Trophoblast cell (in vitro differentiated cells and primary cell): ENCODE results near the gene EFCAB9.

Source experiments
- DNase-seq, 2 donors: peaks; one replicate each; pipeline ENCODE4 v3.0.0-alpha.2; 2016
- H2AFZ ChIP-seq: 2 replicates; pipeline ENCODE4 v1.6.1; 2013; ENCODE audit warnings: low read length, moderate library complexity, mild to moderate bottlenecking; ENCODE audit not compliant: insufficient read depth, poor library complexity
- H2AK5ac ChIP-seq: 2 replicates; pipeline ENCODE4 v1.6.1; 2013; ENCODE audit warnings: mild to moderate bottlenecking, low read length
- H2BK120ac ChIP-seq: 2 replicates; pipeline ENCODE4 v1.6.1; 2013; ENCODE audit warnings: low read length, mild to moderate bottlenecking, moderate library complexity; ENCODE audit not compliant: insufficient read depth, poor library complexity
- H2BK12ac ChIP-seq: 2 replicates; pipeline ENCODE4 v1.6.1; 2013; ENCODE audit warnings: mild to moderate bottlenecking, low read length, moderate library complexity
- H2BK5ac ChIP-seq: 2 replicates; pipeline ENCODE4 v1.6.1; 2013; ENCODE audit warnings: low read length, low read depth, moderate library complexity, mild to moderate bottlenecking; ENCODE audit not compliant: poor library complexity
- H3K14ac ChIP-seq: 2 replicates; pipeline ENCODE4 v1.6.1; 2013; ENCODE audit warnings: mild to moderate bottlenecking, low read length
- H3K18ac ChIP-seq: 2 replicates; pipeline ENCODE4 v1.6.1; 2013; ENCODE audit warnings: mild to moderate bottlenecking, low read length
- H3K23ac ChIP-seq: 2 replicates; pipeline ENCODE4 v1.6.1; 2013; ENCODE audit warnings: low read length
- H3K27ac ChIP-seq: 2 replicates; pipeline ENCODE4 v1.5.1; 2013; ENCODE audit warnings: low read depth, mild to moderate bottlenecking, inconsistent platforms, low read length, moderate library complexity
- H3K27me3 ChIP-seq: 2 replicates; pipeline ENCODE4 v1.6.1; 2013; ENCODE audit warnings: inconsistent platforms, mild to moderate bottlenecking, low read length, moderate library complexity; ENCODE audit not compliant: insufficient read depth
- H3K36me3 ChIP-seq, 2 experiments: 1 replicate in 1 of 2; 2 replicates in 1 of 2; pipeline ENCODE4 v1.6.1; 2013; ENCODE audit warnings: low read length in 2 of 2, mild to moderate bottlenecking in 2 of 2, moderate library complexity in 1 of 2; ENCODE audit not compliant: insufficient read depth in 2 of 2, control insufficient read depth in 1 of 2
- H3K4ac ChIP-seq: 2 replicates; pipeline ENCODE4 v1.6.1; 2013; ENCODE audit warnings: low read depth, mild to moderate bottlenecking, low read length, moderate library complexity
- H3K4me1 ChIP-seq, 2 experiments: 1 replicate in 1 of 2; 2 replicates in 1 of 2; pipeline ENCODE4 v1.6.1; 2013; ENCODE audit warnings: low read length in 2 of 2, mild to moderate bottlenecking in 2 of 2, moderate library complexity in 1 of 2; ENCODE audit not compliant: insufficient read depth in 2 of 2, control insufficient read depth in 1 of 2
- H3K4me2 ChIP-seq: 2 replicates; pipeline ENCODE4 v1.6.1; 2013; ENCODE audit warnings: inconsistent platforms, mild to moderate bottlenecking, low read length, moderate library complexity
- H3K4me3 ChIP-seq: 2 replicates; pipeline ENCODE4 v1.5.1; 2013; ENCODE audit warnings: mild to moderate bottlenecking, low read depth, low read length, inconsistent platforms
- H3K79me1 ChIP-seq: one replicate; pipeline ENCODE4 v1.6.1; 2013; ENCODE audit warnings: low read length
- H3K79me2 ChIP-seq: 2 replicates; pipeline ENCODE4 v1.6.1; 2013; ENCODE audit warnings: low read length, mild to moderate bottlenecking; ENCODE audit not compliant: control insufficient read depth, insufficient read depth, poor library complexity
- H3K9ac ChIP-seq: 2 replicates; pipeline ENCODE4 v1.6.1; 2013; ENCODE audit warnings: mild to moderate bottlenecking, low read length
- H3K9me3 ChIP-seq: 2 replicates; pipeline ENCODE4 v1.6.1; 2013; ENCODE audit warnings: low read depth, mild to moderate bottlenecking, control low read depth, inconsistent platforms, low read length; ENCODE audit not compliant: insufficient read depth
- H4K12ac ChIP-seq: 2 replicates; pipeline ENCODE4 v1.6.1; 2013; ENCODE audit warnings: low read depth, mild to moderate bottlenecking, low read length, moderate library complexity
- H4K8ac ChIP-seq: 2 replicates; pipeline ENCODE4 v1.6.1; 2013; ENCODE audit warnings: low read depth, mild to moderate bottlenecking, low read length, moderate library complexity
- H4K91ac ChIP-seq: one replicate; pipeline ENCODE4 v1.6.1; 2013; ENCODE audit warnings: low read depth, mild to moderate bottlenecking, low read length, moderate library complexity
- WGBS: extraction: QIAGEN DNeasy Blood & Tissue Kit; methylation state at CpG from one replicate; pipeline ENCODE4 v1.1.7; 2013; ENCODE audit warnings: missing lambda C conversion rate; ENCODE audit not compliant: insufficient read length, insufficient coverage; ENCODE audit errors: extremely low coverage; 5-methylcytosine and 5-hydroxymethylcytosine counted together

EFCAB9 gene

GRCh38 chr5:172162323-172162986, 31.5 kb upstream of the EFCAB9 start:
- H3K4me1 ChIP-seq: peaks cover 12 to 15% of the 10 kb centered on the region in 2 experiments
- no peak overlapping the region for H3K4me2 ChIP-seq
- no CpG with 5 or more reads among the region's 5 CpGs for WGBS
- H2BK12ac ChIP-seq: no peak overlapping the region
- no peaks in the 10 kb centered on the region for H3K9me3 ChIP-seq
- H2AK5ac ChIP-seq: peak overlapping the region; percentile 20
- peak overlapping the region; percentile 20 for H3K14ac ChIP-seq
- peak overlapping the region; percentile 30 for H3K18ac ChIP-seq
- H2BK120ac ChIP-seq: no peak overlapping the region
- peak in 1 of 2 donors; percentile 40 for DNase-seq
- H2BK5ac ChIP-seq: no peak overlapping the region
- peak overlapping the region; percentile 16 for H3K4ac ChIP-seq
- H3K9ac ChIP-seq: no peak overlapping the region
- peaks cover 0 to 5% of the 10 kb centered on the region in 2 experiments for H3K36me3 ChIP-seq
- peaks cover 3% of the 10 kb centered on the region for H3K79me2 ChIP-seq
- H3K79me1 ChIP-seq: no peaks in the 10 kb centered on the region
- H3K27ac ChIP-seq: no peak overlapping the region
- H3K27me3 ChIP-seq: no peaks in the 10 kb centered on the region
- no peak overlapping the region for H4K91ac ChIP-seq
- no peak overlapping the region for H2AFZ ChIP-seq
- no peak overlapping the region for H3K4me3 ChIP-seq
- no peak overlapping the region for H4K8ac ChIP-seq
- H4K12ac ChIP-seq: peak overlapping the region; percentile 10
- no peak overlapping the region for H3K23ac ChIP-seq

GRCh38 chr5:172162987-172163343, 31.0 kb upstream of the EFCAB9 start:
- H2AFZ ChIP-seq: no peak overlapping the region
- H3K14ac ChIP-seq: no peak overlapping the region

GRCh38 chr5:172163346-172163745, 30.6 kb upstream of the EFCAB9 start:
- Histone ChIP-seq H3K23ac (no peak overlapping the region), H2BK120ac (no peak overlapping the region), H2BK12ac (no peak overlapping the region), H3K18ac (no peak overlapping the region), H3K79me1 (no peaks in the 10 kb centered on the region), H2AFZ (no peak overlapping the region), H3K4me2 (no peak overlapping the region), H2AK5ac (no peak overlapping the region), H3K14ac (no peak overlapping the region), H3K36me3 (peaks cover 0 to 5% of the 10 kb centered on the region in 2 experiments), H2BK5ac (no peak overlapping the region), H3K4me3 (no peak overlapping the region), H4K91ac (no peak overlapping the region), H3K9ac (no peak overlapping the region), H3K27ac (no peak overlapping the region), H3K4me1 (peaks cover 12 to 15% of the 10 kb centered on the region in 2 experiments), H3K79me2 (peaks cover 3% of the 10 kb centered on the region), H3K27me3 (no peaks in the 10 kb centered on the region), H3K4ac (no peak overlapping the region), H4K12ac (no peak overlapping the region), H4K8ac (no peak overlapping the region), H3K9me3 (no peaks in the 10 kb centered on the region)
- DNase-seq: no peak
- WGBS: no CpG with 5 or more reads among the region's 4 CpGs

More at GRCh38 chr5:172162987-172163343, 31.0 kb upstream of the EFCAB9 start:
- Histone ChIP-seq H4K12ac (no peak overlapping the region), H3K9me3 (no peaks in the 10 kb centered on the region), H3K9ac (no peak overlapping the region), H3K4me1 (peaks cover 12 to 15% of the 10 kb centered on the region in 2 experiments), H3K4ac (no peak overlapping the region), H3K27ac (no peak overlapping the region), H3K4me3 (no peak overlapping the region), H2AK5ac (no peak overlapping the region), H3K27me3 (no peaks in the 10 kb centered on the region), H2BK5ac (no peak overlapping the region), H3K79me2 (peaks cover 3% of the 10 kb centered on the region), H4K8ac (no peak overlapping the region), H3K18ac (no peak overlapping the region), H4K91ac (no peak overlapping the region), H2BK120ac (no peak overlapping the region), H2BK12ac (no peak overlapping the region), H3K4me2 (no peak overlapping the region), H3K23ac (no peak overlapping the region), H3K79me1 (no peaks in the 10 kb centered on the region), H3K36me3 (peaks cover 0 to 5% of the 10 kb centered on the region in 2 experiments)
- WGBS: no CpG with 5 or more reads among the region's 5 CpGs
- no peak for DNase-seq

- WGBS: no CpG with 5 or more reads among the region's 13 CpGs
- Histone ChIP-seq H2BK5ac (no peak overlapping the region), H2BK12ac (no peak overlapping the region), H4K91ac (no peak overlapping the region), H4K8ac (no peak overlapping the region), H3K23ac (no peak overlapping the region), H3K4me1 (peaks cover 12 to 18% of the 10 kb centered on the region in 2 experiments), H3K18ac (peak overlapping the region; percentile 43), H4K12ac (no peak overlapping the region), H3K36me3 (peaks cover 2 to 5% of the 10 kb centered on the region in 2 experiments), H3K14ac (no peak overlapping the region), H3K27ac (no peak overlapping the region), H3K79me2 (peaks cover 6% of the 10 kb centered on the region), H3K4me3 (no peak overlapping the region), H2AK5ac (no peak overlapping the region), H2BK120ac (no peak overlapping the region), H3K27me3 (no peaks in the 10 kb centered on the region), H3K4ac (peak overlapping the region; percentile 51), H3K9me3 (no peaks in the 10 kb centered on the region), H2AFZ (peak overlapping the region; percentile 44), H3K9ac (no peak overlapping the region), H3K4me2 (no peak overlapping the region), H3K79me1 (no peaks in the 10 kb centered on the region)
- DNase-seq: no peak
Observed at GRCh38 chr5:172164769-172165212, 29.2 kb upstream of the EFCAB9 start.
